CD4-positive, alpha-beta T cell (primary cell): ENCODE measurements around the gene SMIM44. TPM values are rescaled to one million over a fixed set of nuclear protein-coding genes. Genes with fewer than 3 reads are reported as not detected.

Source experiments
- ATAC-seq: fragments of 200-7000 bp; cut with Tn5 transposase; one replicate; pipeline ENCODE4 v1.10.0; 2022; ENCODE audit warnings: mild to moderate bottlenecking; ENCODE audit not compliant: poor library complexity
- CTCF ChIA-PET: fragments of 350-600 bp; sonication (Branson Sonifier 250); formaldehyde crosslinking; loops from one replicate; lab custom pipeline; 2021; ENCODE audit warnings: antibody characterized with exemption, inconsistent platforms; lab: Charles Lee
- POLR2A ChIA-PET: fragments of 350-600 bp; sonication (Branson Sonifier 250); formaldehyde crosslinking; loops from one replicate; lab custom pipeline; 2021; ENCODE audit warnings: antibody characterized with exemption, inconsistent platforms; lab: Charles Lee
- DNase-seq, 14 experiments: peaks; one replicate each; pipeline ENCODE4 v3.0.0-alpha.2; 2013 to 2020; ENCODE audit warnings: mixed read lengths in 2 of 14
- H3K27ac ChIP-seq, 2 donors: one replicate each; pipeline versions ENCODE4 v1.5.1 to v1.7.0; 2013; ENCODE audit warnings: low read length in 2 of 2, low read depth in 1 of 2, mild to moderate bottlenecking in 1 of 2
- H3K27me3 ChIP-seq, 2 experiments: 1 replicate in 1 of 2; 2 replicates in 1 of 2; pipeline versions ENCODE4 v1.6.1 to v1.7.0; 2013; ENCODE audit warnings: low read length in 2 of 2, control low read depth in 1 of 2, mild to moderate bottlenecking in 1 of 2, moderate library complexity in 1 of 2; ENCODE audit not compliant: insufficient read depth in 2 of 2, control insufficient read depth in 1 of 2
- H3K36me3 ChIP-seq: one replicate; pipeline ENCODE4 v1.6.1; 2013; ENCODE audit warnings: low read length, control low read depth; ENCODE audit not compliant: insufficient read depth
- H3K4me1 ChIP-seq: one replicate; pipeline ENCODE4 v1.6.1; 2013; ENCODE audit warnings: low read length, control low read depth; ENCODE audit not compliant: insufficient read depth
- H3K4me3 ChIP-seq: one replicate; pipeline ENCODE4 v1.5.1; 2013; ENCODE audit warnings: mild to moderate bottlenecking, low read length, moderate library complexity
- H3K9me3 ChIP-seq, 2 experiments: 1 replicate in 1 of 2; 2 replicates in 1 of 2; pipeline versions ENCODE4 v1.6.1 to v1.7.0; 2013; ENCODE audit warnings: low read length in 2 of 2, mild to moderate bottlenecking in 2 of 2, control low read depth in 1 of 2, moderate library complexity in 1 of 2; ENCODE audit not compliant: control insufficient read depth in 1 of 2, insufficient read depth in 1 of 2
- H3K27ac Mint-ChIP-seq: one replicate; pipeline ENCODE4 v1.8.0; 2020; ENCODE audit warnings: mixed read lengths
- H3K27me3 Mint-ChIP-seq: one replicate; pipeline ENCODE4 v1.8.0; 2021; ENCODE audit warnings: mixed read lengths
- H3K36me3 Mint-ChIP-seq: one replicate; pipeline ENCODE4 v1.8.0; 2021; ENCODE audit warnings: low read depth, mixed read lengths
- H3K4me1 Mint-ChIP-seq: one replicate; pipeline ENCODE4 v1.8.0; 2021; ENCODE audit warnings: low read depth, mixed read lengths
- H3K4me3 Mint-ChIP-seq: one replicate; pipeline ENCODE4 v1.8.0; 2020; ENCODE audit warnings: mild to moderate bottlenecking, mixed read lengths
- H3K9me3 Mint-ChIP-seq: one replicate; pipeline ENCODE4 v1.8.0; 2020; ENCODE audit warnings: mixed read lengths
- CTCF ChIP-seq: fragments of 200-600 bp; IDR thresholded peaks from one replicate; pipeline ENCODE4 v1.8.0; 2022; ENCODE audit warnings: antibody characterized with exemption, mild to moderate bottlenecking
- intact Hi-C, 2 experiments: fragments of 100-400 bp; cut with DNase I in 1 of 2; cut with micrococcal nuclease in 1 of 2; formaldehyde crosslinking; loops; one replicate each; pipeline versions ENCODE4 v1.15.1 to v1.9.0; 2023 to 2025; cut with DNase I, micrococcal nuclease
- total RNA-seq, 174 experiments: library from RNA in 2 of 174; stranded (reverse) in 2 of 174; gene quantifications; one replicate each; pipeline ENCODE4 v1.2.3 and lab custom pipeline; 2021 to 2026

The SMIM44 gene
- total RNA-seq, 2 experiments from 2014 or later: not detected

GRCh38 chr19:3466635-3467034, 16.6 kb downstream of the SMIM44 start:
- ChIA-PET CTCF (no interaction called here), POLR2A (no interaction called here)
- H3K27me3 ChIP-seq: no peaks in the 10 kb centered on the region
- no peaks in the 10 kb centered on the region for H3K9me3 ChIP-seq
- Mint-ChIP-seq H3K4me3 (no peak overlapping the region), H3K36me3 (peaks cover 10% of the 10 kb centered on the region), H3K4me1 (no peaks in the 10 kb centered on the region), H3K9me3 (no peaks in the 10 kb centered on the region), H3K27ac (no peak overlapping the region), H3K27me3 (no peaks in the 10 kb centered on the region)
- intact Hi-C loops: no loop called here
- no peak for DNase-seq
- H3K4me3 ChIP-seq: no peak overlapping the region
- no peak for ATAC-seq
- peaks cover 4% of the 10 kb centered on the region for H3K36me3 ChIP-seq
- no peaks in the 10 kb centered on the region for H3K4me1 ChIP-seq
- H3K27ac ChIP-seq: no peak overlapping the region
- no peak for TF ChIP-seq CTCF

GRCh38 chr19:3465552-3465951, 17.7 kb downstream of the SMIM44 start:
- CTCF ChIA-PET: interaction anchor here (0.7 kb wide), 1 partner anchor 1252 kb away, joined by 3 read pairs; no protein-coding TSS in a partner anchor
- DNase-seq (no peak), ATAC-seq (no peak)
- no peaks in the 10 kb centered on the region for H3K9me3 ChIP-seq
- intact Hi-C loops: no loop called here
- no peak overlapping the region for H3K4me3 Mint-ChIP-seq
- peaks cover 10% of the 10 kb centered on the region for H3K36me3 Mint-ChIP-seq
- H3K36me3 ChIP-seq: peaks cover 4% of the 10 kb centered on the region
- H3K9me3 Mint-ChIP-seq: no peaks in the 10 kb centered on the region
- H3K4me1 ChIP-seq: no peaks in the 10 kb centered on the region
- no peak overlapping the region for H3K4me3 ChIP-seq
- H3K27ac Mint-ChIP-seq: no peak overlapping the region
- no peak overlapping the region for H3K27ac ChIP-seq
- H3K27me3 Mint-ChIP-seq: no peaks in the 10 kb centered on the region
- no peaks in the 10 kb centered on the region for H3K27me3 ChIP-seq
- POLR2A ChIA-PET: no interaction called here
- TF ChIP-seq CTCF: no peak
- no peaks in the 10 kb centered on the region for H3K4me1 Mint-ChIP-seq

GRCh38 chr19:3464587-3465235, 18.5 kb downstream of the SMIM44 start:
- ChIA-PET CTCF (interaction anchor here (0.7 kb wide), 1 partner anchor 1251 kb away, joined by 3 read pairs; no protein-coding TSS in a partner anchor), POLR2A (no interaction called here)
- no peak for ATAC-seq
- intact Hi-C loops: no loop called here
- Mint-ChIP-seq H3K4me1 (no peaks in the 10 kb centered on the region), H3K27me3 (no peaks in the 10 kb centered on the region), H3K9me3 (no peaks in the 10 kb centered on the region), H3K27ac (no peak overlapping the region), H3K4me3 (no peak overlapping the region), H3K36me3 (peaks cover 13% of the 10 kb centered on the region)
- no peaks in the 10 kb centered on the region for H3K9me3 ChIP-seq
- no peak overlapping the region for H3K27ac ChIP-seq
- no peak overlapping the region for H3K4me3 ChIP-seq
- TF ChIP-seq CTCF: no peak
- DNase-seq: no peak
- no peaks in the 10 kb centered on the region for H3K4me1 ChIP-seq
- no peaks in the 10 kb centered on the region for H3K27me3 ChIP-seq
- H3K36me3 ChIP-seq: peaks cover 4% of the 10 kb centered on the region
